GM23248 (cell line): ENCODE results near the gene KCNS3. TPM values are rescaled to one million over a fixed set of nuclear protein-coding genes. Genes with fewer than 3 reads are reported as not detected.

Source experiments
- DNase-seq: peaks from one replicate; pipeline ENCODE4 v3.0.0-alpha.2; 2015
- H2AFZ ChIP-seq: fragments of 200-600 bp; sonication (generic); 2 replicates; pipeline ENCODE4 v1.6.1; 2016; ENCODE audit warnings: antibody characterized with exemption
- H3F3A ChIP-seq: fragments of 200-600 bp; sonication (generic); 2 replicates; pipeline ENCODE4 v1.6.1; 2016; ENCODE audit warnings: mild to moderate bottlenecking, antibody characterized with exemption, mixed run types; ENCODE audit not compliant: insufficient read depth
- H3K27ac ChIP-seq: fragments of 200-600 bp; sonication (generic); 2 replicates; pipeline ENCODE4 v1.5.1; 2016; ENCODE audit warnings: mild to moderate bottlenecking
- H3K27me3 ChIP-seq: fragments of 200-600 bp; sonication (generic); replicated peaks from 2 replicates; pipeline ENCODE4 v1.6.1; 2016; ENCODE audit warnings: mild to moderate bottlenecking; ENCODE audit not compliant: insufficient read depth
- H3K36me3 ChIP-seq: fragments of 200-600 bp; sonication (generic); 2 replicates; pipeline ENCODE4 v1.6.1; 2016; ENCODE audit warnings: low read depth, mild to moderate bottlenecking
- H3K4me1 ChIP-seq: fragments of 200-600 bp; sonication (generic); 2 replicates; pipeline ENCODE4 v1.6.1; 2016; ENCODE audit warnings: mild to moderate bottlenecking; ENCODE audit not compliant: insufficient read depth
- H3K4me2 ChIP-seq: fragments of 200-600 bp; sonication (generic); one replicate; pipeline ENCODE4 v1.6.1; 2016; ENCODE audit warnings: mild to moderate bottlenecking; ENCODE audit not compliant: unreplicated experiment
- H3K4me3 ChIP-seq: fragments of 200-600 bp; sonication (generic); 2 replicates; pipeline ENCODE4 v1.5.1; 2016; ENCODE audit warnings: mild to moderate bottlenecking
- H3K79me2 ChIP-seq: fragments of 200-600 bp; sonication (generic); 2 replicates; pipeline ENCODE4 v1.6.1; 2016; ENCODE audit warnings: mild to moderate bottlenecking; ENCODE audit not compliant: insufficient read depth
- H3K9ac ChIP-seq: fragments of 200-600 bp; sonication (generic); 2 replicates; pipeline ENCODE4 v1.6.1; 2016; ENCODE audit warnings: mild to moderate bottlenecking
- H3K9me2 ChIP-seq: fragments of 200-600 bp; sonication (generic); 2 replicates; pipeline ENCODE4 v1.6.1; 2016; ENCODE audit warnings: mixed run types, mild to moderate bottlenecking, moderate library complexity; ENCODE audit not compliant: insufficient read depth
- H3K9me3 ChIP-seq: fragments of 200-600 bp; sonication (generic); one replicate; pipeline ENCODE4 v1.6.1; 2017; ENCODE audit warnings: low read depth
- H4K20me1 ChIP-seq: fragments of 200-600 bp; sonication (generic); 2 replicates; pipeline ENCODE4 v1.6.0; 2016; ENCODE audit not compliant: insufficient read depth
- EZH2 ChIP-seq: fragments of 200-600 bp; sonication (generic); IDR thresholded peaks from 2 replicates; pipeline ENCODE4 v1.6.1; 2018; ENCODE audit warnings: antibody characterized with exemption, mild to moderate bottlenecking; ENCODE audit not compliant: insufficient read depth, poor library complexity, severe bottlenecking
- EZH2phosphoT487 ChIP-seq: fragments of 200-600 bp; sonication (generic); IDR thresholded peaks from 2 replicates; pipeline ENCODE4 v1.6.1; 2018; ENCODE audit warnings: antibody characterized with exemption, moderate library complexity, mild to moderate bottlenecking, low read depth; ENCODE audit not compliant: insufficient read depth
- WGBS, 2 experiments: methylation state at CpG; one replicate each; pipeline ENCODE4 v1.1.6; 2015 to 2017; ENCODE audit warnings: low lambda C conversion rate in 2 of 2, low coverage in 1 of 2; ENCODE audit errors: missing lambda C conversion rate in 2 of 2; 5-methylcytosine and 5-hydroxymethylcytosine counted together
- in situ Hi-C: fragments of 300-500 bp; cut with MboI; formaldehyde crosslinking; loops from 2 replicates; pipeline ENCODE4 v1.15.0; 2020
- polyA plus RNA-seq: library from polyadenylated mRNA; unstranded; fragments of >200 nt; fragmentation: Nextera tagmentation; extraction: Ambion mirVana; gene quantifications from 2 replicates; pipeline ENCODE4 v1.2.1, GENCODE V29; 2016
- total RNA-seq: library from RNA; depleted of rRNA; stranded (reverse); fragments of >200 nt; shearing (Covaris generic); gene quantifications from 2 replicates; pipeline ENCODE4 v1.2.3, GENCODE V29; 2014

The KCNS3 gene
- total and polyA plus RNA-seq, 2 experiments from 2014 or later: 2.5 to 2.7 TPM

DNA sequence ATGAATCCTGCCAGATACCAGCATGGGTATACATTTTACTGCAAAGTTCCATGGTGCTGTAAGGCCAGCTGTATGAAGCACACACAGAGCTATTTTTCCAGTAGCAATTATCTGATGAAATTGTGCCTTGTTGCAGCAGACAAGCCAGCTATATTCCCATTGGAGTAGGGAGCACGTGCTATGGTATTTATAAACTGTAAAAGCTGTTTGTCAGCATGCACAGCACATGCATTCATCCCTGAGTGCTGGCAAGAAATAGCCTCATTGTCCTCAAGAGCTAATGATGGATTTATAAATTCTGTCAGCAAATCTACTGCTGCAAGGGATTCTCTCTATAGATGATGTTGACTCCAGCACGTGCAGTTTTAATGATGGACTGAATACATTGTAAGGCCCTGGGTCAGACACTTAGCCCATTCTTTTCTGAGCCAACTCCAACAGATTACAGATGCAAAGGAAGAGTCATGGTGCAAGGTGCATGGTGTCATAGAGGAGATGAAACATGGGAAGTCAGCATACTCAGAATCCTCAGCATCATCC is 61.7 kb downstream of the KCNS3 start:
- no peak overlapping the region for H3K9ac ChIP-seq
- TF ChIP-seq EZH2phosphoT487: no peak
- no peak for TF ChIP-seq EZH2
- 9 to 14% methylated on average over 2 of the region's 2 CpGs for whole genome bisulfite sequencing, 2 experiments
- no peaks in the 10 kb centered on the region for H3K27me3 ChIP-seq
- peaks cover 13% of the 10 kb centered on the region for H3K4me1 ChIP-seq
- no peak overlapping the region for H2AFZ ChIP-seq
- peaks cover 11% of the 10 kb centered on the region for H3F3A ChIP-seq
- no peaks in the 10 kb centered on the region for H3K9me3 ChIP-seq
- no peaks in the 10 kb centered on the region for H3K36me3 ChIP-seq
- no peaks in the 10 kb centered on the region for H3K9me2 ChIP-seq
- H3K4me3 ChIP-seq: no peak overlapping the region
- H4K20me1 ChIP-seq: no peaks in the 10 kb centered on the region
- H3K27ac ChIP-seq: no peak overlapping the region
- H3K4me2 ChIP-seq: no peak overlapping the region
- DNase-seq: no peak
- H3K79me2 ChIP-seq: no peaks in the 10 kb centered on the region
- in situ Hi-C loops: no loop called here

DNA sequence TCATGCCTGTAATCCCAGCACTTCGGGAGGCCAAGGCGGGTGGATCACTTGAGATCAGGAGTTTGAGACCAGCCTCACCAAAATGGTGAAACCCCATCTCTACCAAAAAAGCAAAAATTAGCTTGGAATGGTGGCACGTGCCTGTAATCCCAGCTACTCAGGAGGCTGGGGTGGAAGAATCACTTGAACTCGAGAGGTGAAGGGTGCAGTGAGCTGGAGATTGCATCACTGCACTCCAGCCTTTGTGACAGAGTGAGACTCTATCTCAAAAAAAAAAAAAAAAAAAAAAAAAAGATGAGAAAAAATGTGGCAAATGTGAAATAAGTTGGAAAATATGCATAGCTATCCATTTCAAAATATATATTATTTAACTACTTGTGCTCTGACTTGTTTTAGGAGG is 65.0 kb downstream of the KCNS3 start:
- Histone ChIP-seq H3K36me3 (no peaks in the 10 kb centered on the region), H4K20me1 (no peaks in the 10 kb centered on the region), H3K9ac (no peak overlapping the region), H2AFZ (no peak overlapping the region), H3K79me2 (no peaks in the 10 kb centered on the region), H3K9me3 (no peaks in the 10 kb centered on the region), H3F3A (no peaks in the 10 kb centered on the region), H3K27me3 (no peaks in the 10 kb centered on the region), H3K9me2 (no peaks in the 10 kb centered on the region), H3K4me1 (no peaks in the 10 kb centered on the region), H3K4me2 (no peak overlapping the region), H3K27ac (no peak overlapping the region), H3K4me3 (no peak overlapping the region)
- in situ Hi-C loops: no loop called here
- DNase-seq: no peak
- no peak for TF ChIP-seq EZH2
- no peak for TF ChIP-seq EZH2phosphoT487
- 75 to 81% methylated on average over 4 of the region's 4 CpGs for WGBS, 2 experiments

GRCh38 chr2:17947113-17947512 is 68.6 kb downstream of the KCNS3 start:
- Histone ChIP-seq H3K9ac (no peak overlapping the region), H3K4me3 (no peak overlapping the region), H3K9me3 (no peaks in the 10 kb centered on the region), H3K27me3 (no peaks in the 10 kb centered on the region), H3K4me1 (no peaks in the 10 kb centered on the region), H3K79me2 (no peaks in the 10 kb centered on the region), H3K36me3 (no peaks in the 10 kb centered on the region), H3F3A (no peaks in the 10 kb centered on the region), H3K9me2 (no peaks in the 10 kb centered on the region), H3K4me2 (no peak overlapping the region), H3K27ac (no peak overlapping the region), H4K20me1 (no peaks in the 10 kb centered on the region), H2AFZ (no peak overlapping the region)
- DNase-seq: no peak
- in situ Hi-C loops: no loop called here
- WGBS, 2 experiments: 70% methylated on average over 3 of the region's 3 CpGs
- no peak for TF ChIP-seq EZH2
- TF ChIP-seq EZH2phosphoT487: no peak

- no peak overlapping the region for H3K4me3 ChIP-seq
- TF ChIP-seq EZH2phosphoT487 (no peak), EZH2 (no peak)
- no peaks in the 10 kb centered on the region for H3K4me1 ChIP-seq
- no peak for DNase-seq
- H3K36me3 ChIP-seq: no peaks in the 10 kb centered on the region
- no peaks in the 10 kb centered on the region for H3K9me3 ChIP-seq
- no peaks in the 10 kb centered on the region for H3K27me3 ChIP-seq
- no peaks in the 10 kb centered on the region for H3K9me2 ChIP-seq
- H3K27ac ChIP-seq: no peak overlapping the region
- H2AFZ ChIP-seq: no peak overlapping the region
- no peak overlapping the region for H3K4me2 ChIP-seq
- in situ Hi-C loops: no loop called here
- no peaks in the 10 kb centered on the region for H4K20me1 ChIP-seq
- no peaks in the 10 kb centered on the region for H3K79me2 ChIP-seq
- no peak overlapping the region for H3K9ac ChIP-seq
- 67% methylated on average over 6 of the region's 6 CpGs for WGBS, 2 experiments
- no peaks in the 10 kb centered on the region for H3F3A ChIP-seq
These were observed 71.5 kb downstream of the KCNS3 start for GRCh38 chr2:17950006-17950405.

DNA sequence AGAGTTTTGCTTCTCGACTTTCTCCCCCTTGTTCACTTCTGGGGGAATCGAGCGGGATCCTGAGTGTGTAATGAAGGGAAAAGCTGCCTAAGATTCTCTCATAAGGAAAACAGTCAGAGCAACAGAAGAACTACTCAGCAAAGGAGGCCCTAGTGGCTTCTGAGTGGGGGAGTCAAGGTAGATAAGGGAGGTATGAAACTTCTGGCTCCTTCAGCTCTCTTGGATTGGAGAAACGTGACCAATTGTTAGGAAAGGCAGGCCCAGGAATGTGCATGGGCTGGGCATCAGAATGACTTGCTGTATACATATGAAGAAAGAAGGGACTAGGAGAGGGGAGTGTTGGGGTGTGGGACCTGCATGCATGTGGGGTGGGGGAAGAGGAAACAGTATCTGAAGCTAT is 73.1 kb downstream of the KCNS3 start:
- Histone ChIP-seq H3K4me2 (no peak overlapping the region), H3K27me3 (no peaks in the 10 kb centered on the region), H3K79me2 (no peaks in the 10 kb centered on the region), H3K9ac (no peak overlapping the region), H3K4me3 (no peak overlapping the region), H3F3A (no peaks in the 10 kb centered on the region), H2AFZ (no peak overlapping the region), H3K36me3 (no peaks in the 10 kb centered on the region), H3K27ac (no peak overlapping the region), H3K4me1 (no peaks in the 10 kb centered on the region), H3K9me2 (no peaks in the 10 kb centered on the region), H4K20me1 (no peaks in the 10 kb centered on the region), H3K9me3 (no peaks in the 10 kb centered on the region)
- in situ Hi-C loops: no loop called here
- 71 to 80% methylated on average over 4 of the region's 4 CpGs for WGBS, 2 experiments
- DNase-seq: no peak
- TF ChIP-seq EZH2: no peak
